Hematopoietic multipotent progenitor cell treated with erythropoietin and hydrocortisone succinate and interleukin-3 and kit ligand, for 4 days (in vitro differentiated cells): ENCODE data around the gene NBEAL2.

ENCODE experiments used
- DNase-seq: peaks from one replicate; pipeline ENCODE4 v3.0.0-alpha.2; 2015

Gene NBEAL2

DNA sequence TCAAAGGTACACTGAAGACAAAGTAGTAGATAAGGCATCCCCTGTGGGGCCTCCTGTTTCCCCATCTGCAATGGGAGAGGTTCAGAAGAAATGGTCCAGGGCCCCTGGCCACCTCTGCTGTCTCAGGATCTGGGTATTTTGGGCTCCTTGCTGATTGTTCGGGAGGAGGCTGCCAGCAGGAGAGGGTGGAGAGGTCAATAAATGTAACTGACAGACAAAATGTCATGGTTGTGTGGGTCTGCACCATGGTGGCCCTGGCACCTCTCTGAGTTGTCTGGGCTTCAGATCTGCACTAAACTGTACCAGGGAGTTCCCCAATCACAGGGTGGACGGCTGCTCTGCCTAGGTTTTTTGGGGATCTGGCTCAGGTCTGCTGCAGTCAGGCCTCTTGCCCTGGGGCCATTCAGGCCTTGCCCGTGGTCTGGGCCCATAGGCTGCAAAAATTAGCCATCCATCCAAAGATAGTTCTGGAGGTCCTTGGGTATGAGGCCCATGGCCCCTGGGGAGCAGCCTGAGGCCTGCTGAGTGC lies 7.4 kb downstream of the NBEAL2 start:
- no peak for DNase-seq

DNA sequence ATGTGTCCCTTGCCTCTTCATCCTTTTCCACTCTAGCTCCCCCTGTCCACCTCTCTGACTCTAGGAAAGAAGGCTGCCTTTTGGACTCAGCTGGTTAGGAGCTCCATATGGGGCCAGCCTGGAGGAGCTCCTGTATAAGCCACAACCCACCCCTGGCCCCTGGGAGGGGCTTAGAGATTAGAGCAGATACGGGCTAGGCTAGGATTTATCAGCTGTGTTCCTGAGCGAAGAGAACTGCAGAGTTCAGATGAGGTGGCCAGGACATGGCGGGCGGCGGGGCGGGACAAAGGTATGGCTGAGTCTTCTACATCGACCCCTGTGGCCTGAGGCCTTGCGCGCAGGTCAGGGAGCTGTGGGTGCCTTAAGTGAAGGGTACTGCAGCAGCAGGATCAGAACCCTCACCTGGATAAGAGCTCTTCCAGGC lies 7.9 kb downstream of the NBEAL2 start:
- peak; percentile 92 for DNase-seq

DNA sequence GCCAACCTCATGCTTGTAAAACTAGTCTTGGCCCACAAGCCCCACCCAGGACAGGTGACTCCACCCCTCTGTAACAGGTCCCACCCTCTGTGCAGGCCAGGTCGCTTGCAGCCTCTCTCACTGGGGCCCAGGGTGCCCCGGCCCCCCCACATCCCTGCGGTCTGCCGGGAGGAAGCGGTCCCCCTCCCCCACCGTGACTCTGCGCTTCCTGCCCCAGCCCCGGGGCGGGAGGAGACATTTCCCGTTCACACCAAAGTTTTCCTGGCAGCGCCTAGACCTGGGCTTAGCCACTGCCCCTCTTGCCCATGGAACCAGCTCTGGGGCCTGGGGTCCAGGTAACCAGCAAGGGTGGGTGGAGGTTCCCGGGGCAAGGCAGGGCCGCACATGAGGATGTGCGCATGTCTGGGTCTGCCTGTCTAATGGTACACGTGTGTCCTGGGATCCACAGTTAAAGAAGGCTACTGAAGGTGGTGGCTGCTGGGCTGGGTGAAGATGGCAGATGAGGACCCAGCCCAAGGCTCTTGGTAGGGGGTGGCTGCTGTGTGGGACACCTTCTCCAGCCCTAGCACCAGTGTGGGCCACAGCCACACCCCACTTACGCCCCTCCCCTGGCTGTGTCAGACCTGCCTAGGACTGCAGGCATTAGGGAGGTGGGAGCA lies 8.4 kb downstream of the NBEAL2 start:
- peak; percentile 97 for DNase-seq

DNA sequence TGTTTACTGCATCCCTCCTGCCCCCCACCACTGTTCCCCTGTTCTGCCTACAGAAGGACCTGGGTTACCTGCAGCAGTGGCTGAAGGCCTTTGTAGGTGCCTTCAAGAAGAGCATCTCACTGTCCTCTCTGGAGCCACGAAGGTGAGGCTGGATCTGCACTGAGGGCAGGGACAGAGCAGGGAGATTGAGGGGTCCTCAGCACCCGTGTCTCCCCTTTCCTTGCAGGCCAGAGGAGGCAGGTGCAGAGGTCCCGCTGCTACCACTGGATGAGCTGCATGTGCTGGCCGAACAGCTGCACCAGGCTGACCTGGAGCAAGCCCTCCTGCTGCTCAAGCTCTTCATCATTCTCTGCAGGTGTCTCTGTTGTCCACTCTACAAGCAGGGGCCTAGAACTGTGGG lies 9.2 kb downstream of the NBEAL2 start:
- DNase-seq, result no peak

DNA sequence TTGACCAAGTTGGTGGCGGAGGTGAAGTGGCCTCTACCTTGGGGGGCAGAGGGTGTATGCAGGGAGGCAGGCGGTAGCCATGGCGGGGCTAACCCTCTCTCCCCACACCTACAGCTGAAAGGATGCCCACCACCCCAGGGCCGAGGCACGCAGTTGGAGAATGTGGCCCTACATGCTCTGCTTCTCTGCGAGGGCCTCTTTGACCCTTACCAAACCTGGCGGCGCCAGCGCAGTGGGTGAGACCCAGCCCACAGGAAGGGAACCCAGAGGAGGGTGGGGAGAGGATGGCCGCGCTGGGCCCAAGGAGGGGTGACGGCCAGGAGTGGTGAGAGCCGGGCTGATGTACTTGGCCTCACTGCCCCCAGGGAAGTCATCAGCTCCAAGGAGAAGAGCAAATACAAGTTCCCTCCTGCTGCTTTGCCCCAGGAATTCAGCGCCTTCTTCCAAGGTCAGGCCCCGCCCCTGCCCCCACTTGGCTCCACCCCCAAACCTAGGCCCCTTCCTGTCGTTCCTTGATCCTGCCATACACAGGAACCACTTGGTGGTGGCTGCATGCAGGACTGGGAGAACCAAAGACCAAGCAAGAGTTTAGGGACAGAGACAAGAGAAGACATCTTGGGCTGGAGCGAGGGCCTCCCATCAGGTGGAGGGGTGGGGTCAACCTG lies 9.8 kb downstream of the NBEAL2 start:
- peak; percentile 40 for DNase-seq

DNA sequence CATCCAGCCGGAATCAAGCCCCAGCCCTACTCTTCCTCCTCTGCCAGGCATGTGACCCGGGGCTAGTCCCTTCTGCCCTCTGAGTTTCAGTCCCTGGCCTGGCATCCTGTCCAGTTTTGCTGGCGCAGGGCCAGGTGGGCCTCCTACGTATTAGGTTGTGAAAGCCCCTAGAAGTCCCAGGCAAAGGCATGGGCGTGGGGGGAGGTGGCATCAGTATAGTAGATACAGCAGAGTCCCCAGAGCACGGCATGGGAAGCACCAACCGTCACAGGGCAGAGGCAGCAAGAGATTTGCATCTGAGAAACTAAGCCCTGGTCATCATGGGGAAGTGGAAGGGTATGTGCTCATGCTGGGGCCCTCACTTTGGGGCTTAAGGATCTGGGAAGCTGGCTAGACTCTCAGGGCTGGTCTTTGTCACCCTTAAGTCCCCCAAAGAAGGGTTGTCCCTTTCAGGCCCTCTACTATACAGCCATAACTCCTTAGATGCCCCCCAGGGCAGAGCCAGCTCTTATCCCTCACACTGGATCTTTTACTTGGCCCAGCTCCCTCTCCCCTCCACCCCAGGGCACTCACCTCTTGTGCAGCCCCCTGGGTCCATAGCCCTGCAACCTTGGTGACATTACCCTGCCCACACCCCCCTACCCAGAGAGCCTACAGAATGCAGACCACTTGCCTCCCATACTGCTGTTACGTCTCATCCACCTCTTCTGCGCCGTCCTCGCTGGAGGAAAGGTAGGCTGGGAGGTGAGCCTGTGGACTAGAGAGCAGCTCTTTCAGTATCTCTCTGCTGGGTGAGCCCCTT lies 11.3 kb downstream of the NBEAL2 start:
- peak; percentile 37 for DNase-seq

DNA sequence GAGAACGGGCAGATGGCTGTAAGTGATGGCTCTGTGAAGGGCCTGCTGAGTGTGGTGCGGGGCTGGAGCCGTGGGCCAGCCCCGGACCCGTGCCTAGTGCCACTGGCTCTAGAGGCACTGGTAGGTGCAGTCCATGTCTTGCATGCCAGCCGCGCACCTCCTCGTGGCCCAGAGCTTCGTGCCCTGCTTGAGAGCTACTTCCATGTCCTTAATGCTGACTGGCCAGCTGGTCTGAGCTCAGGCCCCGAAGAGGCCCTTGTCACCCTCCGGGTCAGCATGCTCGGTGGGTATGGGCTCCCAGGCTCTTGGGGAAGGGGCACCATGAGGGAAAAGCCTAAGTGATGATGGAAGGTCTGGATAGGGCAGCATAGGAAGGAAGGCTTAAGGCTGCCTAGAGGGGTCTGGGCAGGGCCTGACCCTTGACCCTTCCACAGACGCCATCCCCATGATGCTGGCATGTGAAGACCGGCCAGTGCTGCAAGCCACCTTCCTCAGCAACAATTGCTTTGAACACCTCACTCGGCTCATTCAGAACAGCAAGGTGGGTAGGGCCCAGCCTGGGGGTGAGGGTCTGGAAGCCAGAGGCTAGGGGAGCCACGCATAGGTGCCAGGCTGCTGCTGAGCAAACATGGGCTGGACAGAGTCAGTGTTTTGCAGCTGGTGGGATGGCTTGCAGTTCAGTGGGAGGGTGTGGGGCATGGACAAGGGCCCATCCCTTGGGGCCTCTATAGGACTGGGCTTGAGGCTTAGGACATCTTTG lies 12.1 kb downstream of the NBEAL2 start:
- DNase-seq, result no peak

DNA sequence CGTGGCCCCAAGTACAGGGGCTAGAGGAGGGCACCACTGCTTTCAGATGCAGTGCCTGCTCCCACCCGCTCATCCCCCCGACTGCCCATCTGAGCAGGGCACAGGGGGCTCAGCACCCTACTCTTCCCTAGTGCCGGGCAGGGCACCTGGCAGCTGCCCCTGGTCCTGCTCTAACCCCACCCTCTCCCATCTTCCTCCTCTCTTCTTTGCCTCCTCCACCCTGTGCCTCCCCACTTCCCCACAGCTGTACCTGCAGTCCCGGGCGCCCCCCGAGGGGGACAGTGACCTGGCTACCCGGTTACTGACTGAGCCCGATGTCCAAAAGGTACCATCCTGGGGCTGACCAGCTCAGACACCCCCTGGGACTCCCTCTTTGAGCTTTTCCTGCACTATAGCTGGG lies 12.8 kb downstream of the NBEAL2 start:
- no peak for DNase-seq

DNA sequence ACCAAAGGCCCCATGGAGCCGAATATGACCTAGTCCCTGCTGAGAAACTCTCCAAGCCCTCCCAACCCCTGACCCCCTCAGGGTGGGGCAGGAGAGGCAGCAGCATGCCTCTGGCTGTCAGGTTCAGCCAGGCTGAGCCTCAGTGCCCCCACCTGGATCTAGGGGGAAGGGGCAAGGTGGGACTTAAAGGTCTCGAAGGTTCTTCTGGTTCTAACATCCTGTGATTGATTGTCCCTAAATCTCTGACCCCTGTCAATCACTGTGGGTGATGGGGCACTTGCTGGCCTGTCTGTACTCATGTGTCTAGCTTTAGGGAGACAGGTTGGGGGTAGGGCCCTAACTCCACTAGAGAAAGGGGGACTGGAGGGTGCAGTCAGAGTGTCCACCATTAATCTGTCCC lies 13.8 kb downstream of the NBEAL2 start:
- DNase-seq, result no peak

DNA sequence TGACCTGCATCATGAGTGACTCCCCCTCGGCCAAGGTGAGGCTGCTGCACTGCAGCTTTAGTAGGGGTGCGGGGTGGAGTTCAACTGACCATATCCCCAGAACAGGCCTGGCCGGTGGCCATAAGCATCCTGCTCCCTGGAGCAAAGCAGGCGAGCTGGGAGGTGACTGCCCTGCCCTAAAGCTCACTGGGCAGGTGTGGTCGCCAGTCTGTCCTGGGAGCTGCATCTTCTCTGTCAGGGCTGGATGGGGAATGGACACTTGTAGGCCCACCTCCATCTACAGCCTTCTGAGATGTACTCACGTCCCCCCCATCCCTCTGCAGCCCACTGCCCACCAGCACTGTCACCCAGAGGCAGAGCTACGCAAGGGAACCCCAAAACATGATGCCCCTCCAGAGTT lies 14.5 kb downstream of the NBEAL2 start:
- DNase-seq, result no peak

DNA sequence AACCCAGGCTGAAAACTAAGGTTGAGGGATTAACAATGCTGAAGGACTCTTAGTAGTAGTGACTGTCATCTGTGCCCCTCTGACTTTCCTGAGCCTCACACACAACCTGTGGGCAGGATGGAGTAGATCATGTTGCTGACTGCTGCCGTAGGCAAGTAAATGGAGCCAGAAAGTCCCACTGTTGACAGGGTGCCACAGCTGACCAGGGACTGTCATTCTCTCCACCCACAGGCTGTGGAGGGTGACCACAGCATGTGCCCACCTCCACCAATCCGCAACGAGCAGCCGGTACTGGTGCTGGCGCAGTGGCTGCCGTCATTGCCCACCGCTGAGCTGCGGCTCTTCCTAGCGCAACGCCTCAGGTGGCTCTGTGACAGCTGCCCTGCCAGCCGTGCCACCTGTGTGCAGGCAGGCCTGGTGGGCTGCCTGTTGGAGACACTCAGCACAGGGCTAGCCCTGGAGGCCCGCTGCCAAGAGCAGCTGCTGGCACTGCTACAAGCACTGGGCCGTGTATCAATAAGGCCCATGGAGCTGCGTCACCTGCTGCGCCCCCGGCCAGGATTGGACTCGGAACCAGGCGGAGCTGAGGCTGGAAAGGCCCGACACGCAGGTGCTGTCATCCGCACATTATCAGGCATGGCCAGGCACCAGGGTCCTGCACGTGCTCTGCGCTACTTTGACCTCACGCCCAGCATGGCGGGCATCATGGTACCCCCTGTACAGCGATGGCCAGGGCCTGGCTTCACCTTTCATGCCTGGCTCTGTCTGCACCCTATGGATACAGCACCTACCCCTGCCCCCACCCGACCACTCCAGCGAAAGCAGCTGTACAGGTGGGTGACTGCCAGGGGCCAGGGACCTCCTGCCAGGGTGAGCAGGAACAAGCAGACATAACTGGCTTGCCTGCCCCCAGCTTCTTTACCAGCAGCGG lies 15.6 kb downstream of the NBEAL2 start:
- no peak for DNase-seq

DNA sequence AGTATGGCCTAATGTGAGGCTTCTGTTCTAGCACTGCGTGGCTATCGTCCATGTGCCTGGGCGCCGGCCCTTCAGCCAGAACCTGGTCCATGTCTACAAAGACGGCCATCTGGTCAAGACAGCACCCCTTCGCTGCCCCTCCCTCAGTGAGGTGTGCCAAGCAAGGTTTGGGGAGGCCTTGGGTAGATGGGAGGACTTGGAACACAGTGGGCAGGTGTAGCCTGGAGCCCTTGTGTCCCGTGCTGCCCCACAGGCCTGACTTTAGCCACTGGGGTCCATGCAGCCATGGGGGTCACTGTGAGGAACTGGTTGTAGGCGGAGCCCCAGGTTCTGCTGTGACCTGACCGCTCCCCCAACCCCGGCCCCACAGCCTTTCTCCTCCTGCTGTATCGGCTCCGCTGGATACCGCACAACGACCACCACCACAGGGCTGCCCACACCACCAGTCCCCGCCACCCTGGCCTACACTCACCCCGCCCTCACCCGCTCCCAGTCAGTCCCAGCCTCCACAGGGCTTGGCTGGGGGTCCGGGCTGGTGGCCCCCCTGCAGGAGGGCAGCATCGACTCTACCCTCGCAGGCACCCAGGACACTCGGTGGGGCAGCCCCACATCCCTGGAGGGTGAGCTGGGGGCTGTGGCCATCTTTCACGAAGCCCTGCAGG lies 16.6 kb downstream of the NBEAL2 start:
- DNase-seq, result no peak

DNA sequence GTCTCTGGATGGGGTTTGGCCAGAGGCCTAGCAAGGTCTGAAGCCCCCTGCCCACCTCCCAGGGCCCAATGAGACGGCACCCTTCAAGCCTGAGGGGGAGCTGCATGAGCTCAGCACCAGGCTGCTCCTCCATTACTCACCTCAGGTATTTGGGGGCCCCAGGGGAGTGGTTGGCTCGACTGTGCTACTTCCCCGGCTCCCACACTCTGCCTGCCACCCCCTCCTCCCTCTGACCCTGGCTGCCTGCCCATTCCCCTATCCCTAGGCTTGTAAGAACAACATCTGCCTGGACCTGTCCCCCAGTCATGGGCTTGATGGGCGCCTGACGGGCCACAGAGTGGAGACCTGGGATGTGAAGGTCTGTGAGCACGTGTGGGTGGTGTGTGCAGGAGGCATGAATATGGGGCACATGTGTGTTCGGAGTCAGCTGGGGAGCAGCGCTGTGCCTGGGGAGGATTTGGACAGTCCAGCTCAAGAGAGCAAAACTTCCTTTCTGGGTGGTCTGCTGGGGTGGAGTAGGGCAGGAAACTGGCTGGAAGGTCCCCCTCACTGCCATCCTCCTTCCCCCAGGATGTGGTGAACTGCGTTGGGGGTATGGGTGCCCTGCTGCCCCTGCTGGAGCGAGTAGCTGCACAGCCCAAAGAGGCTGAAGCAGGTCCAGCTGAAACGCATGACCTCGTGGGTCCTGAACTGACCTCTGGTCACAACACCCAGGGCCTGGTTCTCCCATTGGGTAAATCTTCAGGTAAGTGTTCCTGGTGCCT lies 17.4 kb downstream of the NBEAL2 start:
- no peak for DNase-seq

DNA sequence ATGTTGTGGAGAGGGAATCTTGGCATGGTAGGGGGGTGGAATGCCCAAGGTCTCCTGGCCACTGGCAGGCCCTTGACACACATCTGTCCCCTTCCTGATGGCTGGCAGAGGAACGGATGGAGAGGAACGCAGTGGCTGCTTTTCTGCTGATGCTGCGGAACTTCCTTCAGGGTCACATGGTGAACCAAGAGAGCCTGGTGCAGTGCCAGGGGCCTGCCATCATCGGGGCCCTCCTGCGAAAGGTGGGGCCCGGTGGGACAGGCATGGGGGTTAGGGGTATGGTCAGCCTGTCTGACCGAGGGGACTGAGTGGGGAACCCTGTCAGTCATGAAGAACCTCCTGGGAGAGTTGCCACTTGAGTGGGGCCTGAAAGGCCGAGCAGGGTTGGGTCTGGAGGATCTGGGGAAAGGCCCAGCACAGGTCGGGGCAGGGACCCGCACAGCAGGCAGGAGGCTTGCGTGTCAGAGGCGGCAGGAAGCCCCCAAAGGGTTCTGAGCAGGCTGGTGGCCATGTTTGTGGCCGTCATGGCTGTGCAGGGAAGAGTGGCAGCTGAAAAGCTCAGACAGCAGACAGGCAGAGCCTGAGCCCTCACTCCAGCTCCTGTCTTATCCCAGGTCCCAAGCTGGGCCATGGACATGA lies 18.1 kb downstream of the NBEAL2 start:
- no peak for DNase-seq

DNA sequence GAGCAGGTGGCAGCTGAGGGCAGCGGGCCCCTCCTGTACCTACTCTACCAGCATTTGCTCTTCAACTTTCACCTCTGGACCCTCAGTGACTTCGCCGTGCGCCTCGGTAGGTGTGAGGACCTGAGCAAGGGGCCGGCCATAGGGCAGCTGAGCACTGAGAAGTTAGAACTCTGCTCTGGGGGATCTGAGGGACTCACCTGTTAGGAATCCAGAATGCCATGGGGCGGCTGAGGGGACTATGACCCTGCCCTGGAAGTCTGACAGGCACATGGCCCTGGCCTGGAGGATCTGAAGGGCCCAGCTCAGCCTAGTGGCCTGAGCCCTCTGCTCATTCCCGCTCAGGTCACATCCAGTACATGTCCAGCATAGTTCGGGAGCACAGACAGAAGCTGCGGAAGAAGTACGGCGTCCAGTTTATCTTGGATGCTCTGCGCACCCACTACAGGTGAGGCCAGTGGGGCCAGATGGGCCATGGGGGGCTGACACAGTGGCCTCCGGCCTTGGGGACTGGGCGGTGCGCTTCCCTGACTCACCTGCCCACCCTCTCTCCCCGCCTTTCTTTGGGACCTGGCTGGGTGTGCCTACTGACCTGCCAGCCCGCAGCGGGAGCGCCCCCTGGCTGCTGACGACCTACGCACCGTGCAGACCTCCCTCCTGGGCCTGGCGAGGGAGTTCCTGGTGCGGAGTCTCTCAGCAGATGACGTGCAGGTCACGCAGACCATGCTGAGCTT lies 18.8 kb downstream of the NBEAL2 start:
- DNase-seq, result peak; percentile 83

DNA sequence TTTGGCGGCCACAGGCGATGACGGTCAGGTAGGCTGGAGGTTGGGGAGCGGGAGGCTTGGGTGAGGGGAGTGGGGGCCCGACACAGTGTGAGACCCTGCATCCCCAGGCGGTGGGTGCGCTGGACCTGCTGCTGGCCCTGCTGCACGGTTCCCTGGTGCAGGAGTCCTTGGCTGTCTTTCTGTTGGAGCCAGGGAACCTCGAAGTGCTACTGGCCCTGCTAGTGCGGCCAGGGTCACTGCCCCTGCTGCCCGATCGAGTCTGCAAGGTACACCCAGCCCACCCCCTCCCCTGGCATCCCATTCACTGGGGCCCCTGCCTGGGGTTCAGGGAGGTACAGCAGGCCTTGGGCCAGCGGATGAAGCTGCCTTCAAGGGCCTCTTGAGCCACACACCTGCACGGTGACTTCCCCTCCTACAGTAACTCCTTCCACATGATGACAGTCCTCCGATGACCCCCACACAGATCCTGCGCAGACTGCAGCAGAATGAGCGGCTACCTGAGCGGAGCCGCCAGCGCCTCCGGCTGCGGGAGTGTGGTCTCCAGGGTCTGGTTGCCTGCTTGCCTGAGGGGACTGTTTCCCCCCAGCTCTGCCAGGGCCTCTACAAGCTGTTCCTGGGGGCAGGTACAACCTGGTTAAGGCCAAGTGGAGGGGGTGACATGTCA lies 19.5 kb downstream of the NBEAL2 start:
- DNase-seq, result no peak

DNA sequence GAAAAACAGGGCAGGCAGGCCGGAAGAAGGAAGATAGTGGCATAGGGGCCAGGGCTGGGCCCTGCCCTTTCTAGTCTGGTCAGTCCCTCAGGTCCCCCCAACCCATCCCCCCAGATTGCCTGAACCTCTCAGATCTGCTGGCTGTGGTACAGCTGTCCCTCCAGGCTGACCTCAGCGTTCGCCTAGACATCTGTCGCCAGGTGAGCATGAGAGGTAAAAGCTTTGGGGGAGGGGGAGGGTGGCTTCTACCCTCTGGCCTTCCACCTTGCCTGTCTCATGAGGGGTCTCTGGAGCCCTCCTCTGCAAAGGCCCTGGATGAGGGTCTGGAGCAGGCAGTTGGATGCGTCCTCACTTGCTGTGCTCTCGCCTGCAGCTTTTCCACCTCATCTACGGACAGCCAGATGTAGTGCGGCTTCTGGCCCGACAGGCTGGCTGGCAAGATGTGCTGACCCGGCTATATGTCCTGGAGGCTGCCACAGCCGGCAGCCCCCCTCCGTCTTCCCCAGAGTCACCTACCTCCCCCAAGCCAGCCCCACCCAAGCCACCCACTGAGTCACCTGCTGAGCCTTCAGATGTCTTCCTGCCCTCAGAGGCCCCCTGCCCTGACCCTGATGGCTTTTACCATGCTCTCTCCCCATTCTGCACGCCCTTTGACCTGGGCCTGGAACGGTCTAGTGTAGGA lies 20.2 kb downstream of the NBEAL2 start:
- no peak for DNase-seq

DNA sequence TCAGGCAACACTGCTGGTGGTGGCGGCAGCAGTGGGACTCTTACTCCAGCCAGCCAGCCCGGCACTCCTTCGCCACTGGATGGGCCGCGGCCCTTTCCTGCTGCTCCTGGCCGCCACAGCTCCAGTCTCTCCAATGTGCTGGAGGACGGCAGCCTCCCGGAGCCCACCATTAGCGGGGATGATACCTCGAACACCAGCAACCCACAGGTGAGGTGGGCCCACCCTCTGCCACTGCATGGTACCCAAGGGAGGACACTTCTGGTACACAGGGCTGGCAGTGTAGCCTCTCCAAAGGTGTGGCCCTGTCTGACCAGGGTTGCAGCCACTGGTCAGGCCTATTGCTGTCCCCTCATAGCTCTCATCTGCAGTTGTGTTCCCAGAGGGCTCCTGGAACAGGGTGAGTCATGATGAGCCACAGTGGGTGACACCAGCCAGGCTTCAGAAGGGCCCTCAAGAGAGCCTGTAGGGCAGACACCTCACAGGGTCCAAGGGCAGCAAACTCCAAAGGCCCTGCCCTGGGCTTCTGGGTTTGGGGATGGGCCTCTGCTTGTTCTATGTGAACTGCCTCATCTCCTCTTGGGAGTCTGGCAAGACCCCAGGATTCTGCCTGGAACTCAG lies 20.8 kb downstream of the NBEAL2 start:
- no peak for DNase-seq
